Measurements from ENCODE around the gene NDUFA7. TPM values are rescaled to one million over a fixed set of nuclear protein-coding genes. Genes with fewer than 3 reads are reported as not detected.
A peak's percentile ranks its signal among the peaks of the same experiment; 100 is the strongest.
"Not testable (repeated sequence)": the region's sequence is repeated elsewhere in the genome, so short reads cannot be mapped to it uniquely, and the experiment has no call there.

NDUFA7 gene
- total and polyA plus RNA-seq, 5 donors, result 64.4 to 268 (median 80.4) TPM

- Histone ChIP-seq H3K27me3 (ENCODE audit: control insufficient read depth, insufficient read depth) (no peaks in the 10 kb centered on the region), H3K27ac (ENCODE audit: low read length) (no peak overlapping the region), H3K4me1 (ENCODE audit: control insufficient read depth, insufficient read depth, low read length) (peaks cover 2% of the 10 kb centered on the region), H3K9me3 (ENCODE audit: control insufficient read depth, low read length) (no peaks in the 10 kb centered on the region), H3K4me3 (ENCODE audit: low read length) (no peak overlapping the region)
- ATAC-seq (no peak), DNase-seq (peak in 2 of 3 donors; percentile 70 to 71)
- WGBS, result 86% methylated on average over 33 of the region's 33 CpGs
- intact Hi-C loops (cut with DNase I), result no loop called here
Measured at GRCh38 chr19:8304841-8305621, 16.1 kb downstream of the NDUFA7 start.

DNA sequence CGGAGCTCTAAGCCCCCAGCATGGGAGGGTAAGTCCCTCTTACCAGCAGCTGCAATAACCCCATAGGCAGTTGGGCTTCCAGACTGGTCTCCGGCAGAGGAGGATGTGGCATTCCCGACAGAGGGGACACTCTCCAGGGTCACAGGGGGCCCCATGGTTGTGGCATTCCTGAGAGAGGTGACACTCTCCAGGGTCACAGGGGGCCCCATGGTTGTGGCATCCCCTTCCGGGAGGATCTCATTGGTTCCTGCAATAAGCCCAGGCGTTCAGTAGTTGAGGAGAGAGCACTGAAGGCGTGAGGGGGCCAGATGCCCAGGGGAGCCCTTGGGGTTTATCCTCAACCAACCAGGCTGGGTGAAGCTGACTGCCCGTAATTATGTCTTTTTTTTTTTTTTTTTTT, 18.4 kb downstream of the NDUFA7 start:
- WGBS, result 66% methylated on average over 7 of the region's 7 CpGs
- H3K27ac ChIP-seq (ENCODE audit: low read length), result no peak overlapping the region
- H3K4me1 ChIP-seq (ENCODE audit: control insufficient read depth, insufficient read depth, low read length), result peaks cover 2% of the 10 kb centered on the region
- no peak overlapping the region for H3K4me3 ChIP-seq (ENCODE audit: low read length)
- peak in 1 of 3 donors; percentile 15 for DNase-seq
- no peaks in the 10 kb centered on the region for H3K9me3 ChIP-seq (ENCODE audit: control insufficient read depth, low read length)
- intact Hi-C loops (cut with DNase I), result no loop called here
- no peak for ATAC-seq
- H3K27me3 ChIP-seq (ENCODE audit: control insufficient read depth, insufficient read depth), result no peaks in the 10 kb centered on the region

DNA sequence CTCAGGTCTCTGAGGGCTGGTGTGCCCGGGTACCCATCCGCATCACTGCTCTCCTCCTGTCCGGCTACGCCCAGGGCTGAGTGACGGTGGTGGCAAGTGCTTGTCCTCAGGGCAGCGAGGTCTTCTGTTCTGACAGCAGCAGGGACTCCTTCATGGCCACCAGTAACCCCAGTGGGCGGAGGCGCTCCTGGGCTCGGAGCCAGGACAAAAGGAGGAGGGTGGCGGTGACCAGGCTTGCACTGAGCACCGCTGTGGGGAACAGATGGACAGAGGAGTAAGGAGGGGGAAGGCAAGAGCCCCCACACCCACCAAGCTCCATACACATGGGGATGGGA, 18.9 kb downstream of the NDUFA7 start:
- WGBS, result 34% methylated on average over 11 of the region's 11 CpGs
- Histone ChIP-seq H3K4me1 (ENCODE audit: control insufficient read depth, insufficient read depth, low read length) (peaks cover 2% of the 10 kb centered on the region), H3K27ac (ENCODE audit: low read length) (no peak overlapping the region), H3K9me3 (ENCODE audit: control insufficient read depth, low read length) (no peaks in the 10 kb centered on the region), H3K4me3 (ENCODE audit: low read length) (no peak overlapping the region), H3K27me3 (ENCODE audit: control insufficient read depth, insufficient read depth) (no peaks in the 10 kb centered on the region)
- intact Hi-C loops (cut with DNase I), result no loop called here
- peak in 2 of 3 donors; percentile 81 to 85 for DNase-seq
- peak; percentile 62 to 67 for ATAC-seq

DNA sequence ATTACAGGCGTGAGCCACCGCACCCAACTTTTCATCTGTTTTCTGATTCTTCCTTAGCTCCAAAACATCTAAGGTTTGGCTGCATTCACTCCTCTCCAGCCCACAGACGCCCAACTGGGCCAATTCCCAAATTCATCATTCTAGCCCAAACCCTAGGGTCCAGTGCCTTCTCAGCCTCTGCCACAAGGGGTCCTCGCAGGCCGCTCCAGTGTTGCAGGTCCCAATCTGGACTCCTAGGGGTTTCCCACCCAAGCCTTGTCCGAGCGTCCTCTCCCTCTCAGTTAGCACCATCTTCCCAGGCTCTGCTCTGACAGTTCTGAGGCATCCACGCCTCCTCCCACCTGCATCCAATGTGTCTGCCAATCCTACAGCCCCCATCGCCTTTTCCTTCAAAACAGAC, 29.8 kb downstream of the NDUFA7 start:
- H3K9me3 ChIP-seq (ENCODE audit: control insufficient read depth, low read length); H3K4me1 ChIP-seq (ENCODE audit: control insufficient read depth, insufficient read depth, low read length); H3K27me3 ChIP-seq (ENCODE audit: control insufficient read depth, insufficient read depth); H3K4me3 ChIP-seq (ENCODE audit: low read length); DNase-seq; intact Hi-C loops (cut with DNase I); H3K27ac ChIP-seq (ENCODE audit: low read length): not testable (repeated sequence)
- no CpG with 5 or more reads among the region's 9 CpGs for WGBS
- ATAC-seq, result peak; percentile 47 to 80

DNA sequence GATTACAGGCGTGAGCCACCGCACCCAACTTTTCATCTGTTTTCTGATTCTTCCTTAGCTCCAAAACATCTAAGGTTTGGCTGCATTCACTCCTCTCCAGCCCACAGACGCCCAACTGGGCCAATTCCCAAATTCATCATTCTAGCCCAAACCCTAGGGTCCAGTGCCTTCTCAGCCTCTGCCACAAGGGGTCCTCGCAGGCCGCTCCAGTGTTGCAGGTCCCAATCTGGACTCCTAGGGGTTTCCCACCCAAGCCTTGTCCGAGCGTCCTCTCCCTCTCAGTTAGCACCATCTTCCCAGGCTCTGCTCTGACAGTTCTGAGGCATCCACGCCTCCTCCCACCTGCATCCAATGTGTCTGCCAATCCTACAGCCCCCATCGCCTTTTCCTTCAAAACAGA, 44.7 kb downstream of the NDUFA7 start:
- H3K9me3 ChIP-seq (ENCODE audit: control insufficient read depth, low read length); H3K27ac ChIP-seq (ENCODE audit: low read length); H3K27me3 ChIP-seq (ENCODE audit: control insufficient read depth, insufficient read depth); intact Hi-C loops (cut with DNase I); DNase-seq; H3K4me1 ChIP-seq (ENCODE audit: control insufficient read depth, insufficient read depth, low read length); H3K4me3 ChIP-seq (ENCODE audit: low read length): not testable (repeated sequence)
- WGBS, result no CpG with 5 or more reads among the region's 9 CpGs
- ATAC-seq, result peak; percentile 52 to 83

DNA sequence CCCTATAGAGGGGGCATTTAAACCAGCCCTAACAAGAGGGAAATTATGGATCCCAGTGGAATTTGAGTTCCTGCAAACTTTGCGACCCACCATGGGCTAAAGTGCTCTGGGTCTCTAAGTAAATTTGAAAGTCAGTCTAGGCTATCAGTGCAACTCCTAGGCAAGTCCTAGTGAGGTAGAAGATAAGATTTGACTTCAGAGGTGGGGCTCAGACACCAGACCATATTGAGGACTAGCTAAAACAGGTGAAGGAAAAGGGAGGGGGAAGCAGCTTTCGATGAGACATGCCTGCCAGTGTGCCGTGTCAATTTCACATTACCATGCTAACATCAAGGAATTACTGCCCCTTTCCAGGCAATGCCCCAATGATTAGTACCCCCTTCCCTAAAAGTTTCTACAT, 51.5 kb downstream of the NDUFA7 start:
- Histone ChIP-seq H3K4me1 (ENCODE audit: control insufficient read depth, insufficient read depth, low read length) (no peaks in the 10 kb centered on the region), H3K27ac (ENCODE audit: low read length) (no peak overlapping the region), H3K4me3 (ENCODE audit: low read length) (no peak overlapping the region), H3K27me3 (ENCODE audit: control insufficient read depth, insufficient read depth) (no peaks in the 10 kb centered on the region), H3K9me3 (ENCODE audit: control insufficient read depth, low read length) (no peaks in the 10 kb centered on the region)
- DNase-seq (peak in 1 of 3 donors; percentile 8), ATAC-seq (no peak)
- intact Hi-C loops (cut with DNase I), result no loop called here
- WGBS, result 85% methylated on average over 3 of the region's 3 CpGs

GRCh38 chr19:8265872-8266271, 55.3 kb downstream of the NDUFA7 start:
- intact Hi-C loops (cut with DNase I), result no loop called here
- DNase-seq (no peak), ATAC-seq (no peak)
- Histone ChIP-seq H3K27me3 (ENCODE audit: control insufficient read depth, insufficient read depth) (no peaks in the 10 kb centered on the region), H3K27ac (ENCODE audit: low read length) (no peak overlapping the region), H3K4me1 (ENCODE audit: control insufficient read depth, insufficient read depth, low read length) (no peaks in the 10 kb centered on the region), H3K4me3 (ENCODE audit: low read length) (no peak overlapping the region), H3K9me3 (ENCODE audit: control insufficient read depth, low read length) (no peaks in the 10 kb centered on the region)
- WGBS, result 78% methylated on average over 3 of the region's 3 CpGs

GRCh38 chr19:8264248-8264647, 56.9 kb downstream of the NDUFA7 start:
- 95% methylated on average over 4 of the region's 4 CpGs for WGBS
- H3K4me3 ChIP-seq (ENCODE audit: low read length); DNase-seq; H3K27ac ChIP-seq (ENCODE audit: low read length); ATAC-seq; intact Hi-C loops (cut with DNase I); H3K9me3 ChIP-seq (ENCODE audit: control insufficient read depth, low read length); H3K27me3 ChIP-seq (ENCODE audit: control insufficient read depth, insufficient read depth); H3K4me1 ChIP-seq (ENCODE audit: control insufficient read depth, insufficient read depth, low read length): not testable (repeated sequence)

DNA sequence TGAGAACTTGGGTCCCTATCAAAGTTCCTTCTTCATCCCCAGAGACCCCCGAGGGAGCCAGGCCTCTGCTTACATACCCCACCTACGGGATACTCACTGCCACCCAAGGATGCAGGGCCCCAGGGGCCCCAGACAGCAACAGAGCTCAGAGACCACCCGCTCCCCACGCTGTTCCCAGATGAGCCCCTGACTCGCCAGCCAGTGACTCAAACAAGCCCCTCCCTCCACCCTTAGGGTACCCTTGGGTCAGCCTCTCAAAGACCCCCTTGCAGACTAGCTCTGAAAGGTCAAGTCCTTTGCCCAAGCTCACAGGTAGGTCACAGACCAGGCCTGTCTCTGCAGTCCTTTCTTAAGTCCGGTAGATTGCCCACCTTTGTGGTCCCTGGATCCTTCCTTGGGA, 58.7 kb downstream of the NDUFA7 start:
- intact Hi-C loops (cut with DNase I), result no loop called here
- no peak for ATAC-seq
- DNase-seq, result peak in 1 of 3 donors; percentile 33
- no peak overlapping the region for H3K27ac ChIP-seq (ENCODE audit: low read length)
- no peaks in the 10 kb centered on the region for H3K4me1 ChIP-seq (ENCODE audit: control insufficient read depth, insufficient read depth, low read length)
- no peak overlapping the region for H3K4me3 ChIP-seq (ENCODE audit: low read length)
- no peaks in the 10 kb centered on the region for H3K27me3 ChIP-seq (ENCODE audit: control insufficient read depth, insufficient read depth)
- 90% methylated on average over 6 of the region's 6 CpGs for WGBS
- no peaks in the 10 kb centered on the region for H3K9me3 ChIP-seq (ENCODE audit: control insufficient read depth, low read length)

DNA sequence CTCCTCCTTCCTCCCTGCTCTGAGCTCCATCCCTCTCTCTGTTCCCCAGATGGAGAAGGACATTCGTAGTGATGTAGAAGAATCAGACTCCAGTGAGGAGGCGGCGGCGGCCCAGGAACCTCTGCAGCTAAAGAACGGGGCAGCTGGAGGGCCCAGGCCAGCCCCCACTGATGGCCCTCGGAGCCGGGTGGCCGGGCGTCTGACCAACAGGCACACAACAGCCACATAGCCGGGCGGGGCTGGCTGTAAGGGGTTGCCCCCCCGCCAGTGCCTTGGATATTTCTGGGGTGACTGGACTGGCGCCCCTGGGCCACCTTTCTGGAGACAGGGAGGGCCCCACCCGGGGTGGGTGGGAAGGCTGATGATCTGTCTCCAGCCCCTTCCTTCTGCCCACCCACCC, 59.3 kb downstream of the NDUFA7 start:
- Histone ChIP-seq H3K27me3 (ENCODE audit: control insufficient read depth, insufficient read depth) (no peaks in the 10 kb centered on the region), H3K27ac (ENCODE audit: low read length) (no peak overlapping the region), H3K9me3 (ENCODE audit: control insufficient read depth, low read length) (no peaks in the 10 kb centered on the region), H3K4me3 (ENCODE audit: low read length) (no peak overlapping the region), H3K4me1 (ENCODE audit: control insufficient read depth, insufficient read depth, low read length) (no peaks in the 10 kb centered on the region)
- WGBS, result 78% methylated on average over 14 of the region's 14 CpGs
- ATAC-seq (peak; percentile 13 to 40), DNase-seq (peak in 1 of 3 donors; percentile 50)
- intact Hi-C loops (cut with DNase I), result no loop called here

GRCh38 chr19:8261347-8261746, 59.8 kb downstream of the NDUFA7 start:
- Histone ChIP-seq H3K4me3 (ENCODE audit: low read length) (no peak overlapping the region), H3K9me3 (ENCODE audit: control insufficient read depth, low read length) (no peaks in the 10 kb centered on the region), H3K4me1 (ENCODE audit: control insufficient read depth, insufficient read depth, low read length) (no peaks in the 10 kb centered on the region), H3K27ac (ENCODE audit: low read length) (no peak overlapping the region), H3K27me3 (ENCODE audit: control insufficient read depth, insufficient read depth) (no peaks in the 10 kb centered on the region)
- intact Hi-C loops (cut with DNase I), result no loop called here
- WGBS, result 96% methylated on average over 9 of the region's 9 CpGs
- ATAC-seq (peak in 1 of 2 donors; percentile 7), DNase-seq (peak in 1 of 3 donors; percentile 35)

All from right cardiac atrium (tissue), 5 donors.